Measurements from ENCODE around the gene C3orf20.
"Not testable (repeated sequence)": the region's sequence is repeated elsewhere in the genome, so short reads cannot be mapped to it uniquely, and the experiment has no call there.

C3orf20 gene

DNA sequence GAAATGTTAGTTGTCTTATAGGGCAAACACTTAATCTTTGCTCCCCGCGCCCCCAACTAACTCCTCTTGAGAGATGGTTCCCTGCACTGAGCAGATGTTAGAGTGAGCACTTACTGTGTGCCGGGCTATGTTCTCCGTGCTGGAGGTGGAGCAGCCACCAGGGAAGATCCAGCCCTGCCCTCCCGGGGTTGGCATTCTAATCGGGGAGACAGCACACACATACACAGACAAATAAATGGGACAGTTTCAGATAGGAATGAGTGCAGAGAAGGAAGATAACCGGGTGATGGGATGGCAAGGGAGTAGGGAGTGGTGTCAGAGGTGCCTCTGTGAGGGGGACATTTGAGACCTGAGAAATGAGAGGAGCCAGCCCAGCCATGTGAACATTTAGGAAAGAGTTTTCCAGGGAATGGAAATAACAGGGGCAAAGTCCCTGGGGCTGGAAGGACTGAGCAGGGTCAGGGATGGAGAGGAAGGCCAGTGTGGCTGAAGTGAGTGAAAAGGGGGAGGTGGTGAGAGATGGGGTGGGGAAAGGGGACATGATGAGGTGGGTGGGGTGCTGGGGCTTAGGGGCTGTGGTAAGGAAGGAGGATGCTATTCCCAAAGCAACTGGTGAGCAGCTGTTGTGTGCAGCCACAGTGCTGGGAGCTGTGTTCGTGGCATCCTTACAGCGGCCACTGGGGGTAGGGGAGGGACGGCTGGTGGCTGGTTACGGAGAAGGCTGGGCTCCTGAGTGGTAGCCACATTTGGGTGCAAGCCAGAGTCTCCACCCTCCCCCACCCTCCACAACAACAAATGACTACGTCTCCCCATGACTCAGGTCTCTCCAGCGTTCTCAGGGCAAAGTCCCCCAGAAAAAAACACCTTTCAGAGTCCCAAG is 128.4 kb downstream of the C3orf20 start:
- no peak overlapping the region for H3K27ac Mint-ChIP-seq
- DNase-seq, result no peak
- no peaks in the 10 kb centered on the region for H3K36me3 Mint-ChIP-seq
- peaks cover 31 to 50% of the 10 kb centered on the region in 2 donors for H3K27me3 Mint-ChIP-seq
- peaks cover 6 to 13% of the 10 kb centered on the region in 2 donors for H3K4me1 Mint-ChIP-seq
- ATAC-seq (replicated peaks), result no peak
- no peaks in the 10 kb centered on the region for H3K9me3 Mint-ChIP-seq
- no peak overlapping the region for H3K4me3 Mint-ChIP-seq

DNA sequence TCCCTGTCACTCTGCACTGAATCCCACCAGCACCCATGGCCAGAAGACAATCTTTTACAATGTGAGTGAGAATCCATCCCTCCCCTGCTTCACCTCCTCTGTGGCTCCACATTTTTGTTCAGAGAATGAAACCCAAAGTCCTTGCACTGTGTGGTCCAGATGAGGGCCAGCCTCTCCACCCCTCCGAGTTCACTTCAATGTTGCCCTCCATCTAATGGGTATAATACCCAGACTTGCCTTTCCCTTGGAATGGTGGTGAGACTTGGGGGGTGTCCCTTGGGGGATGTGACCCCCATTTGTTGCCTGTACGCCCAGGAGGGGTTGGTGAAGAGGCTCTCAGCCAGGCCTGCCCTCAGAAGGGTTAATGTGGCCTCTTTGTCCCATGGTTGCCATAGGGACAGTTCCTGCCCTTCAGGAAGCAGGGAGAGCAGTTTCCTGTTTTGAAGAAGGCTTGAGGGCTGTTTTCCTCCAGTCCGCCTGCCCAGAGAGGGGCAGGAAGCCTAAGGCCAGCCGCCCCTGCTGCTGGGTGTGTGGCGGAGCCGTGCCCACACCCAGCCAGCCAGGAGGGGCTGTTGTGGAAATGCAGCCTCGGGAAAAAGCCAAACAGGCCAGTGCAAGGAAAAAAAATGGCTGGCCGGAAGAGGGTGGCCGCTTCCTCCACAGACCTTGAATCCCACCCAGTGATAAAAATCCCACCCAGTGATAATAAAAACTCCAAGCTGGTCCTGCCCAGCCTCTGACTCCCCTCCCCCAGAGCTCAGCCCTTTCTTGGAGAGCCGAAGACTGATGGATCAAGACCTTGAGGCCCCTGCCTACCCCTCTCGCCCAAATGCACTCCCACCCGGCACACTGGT is 129.3 kb downstream of the C3orf20 start:
- DNase-seq (no peak), ATAC-seq (replicated peaks) (no peak)
- Mint-ChIP-seq H3K36me3 (no peaks in the 10 kb centered on the region), H3K4me3 (no peak overlapping the region), H3K27me3 (peaks cover 39 to 57% of the 10 kb centered on the region in 2 donors), H3K27ac (no peak overlapping the region), H3K9me3 (no peaks in the 10 kb centered on the region), H3K4me1 (peaks cover 6 to 13% of the 10 kb centered on the region in 2 donors)

DNA sequence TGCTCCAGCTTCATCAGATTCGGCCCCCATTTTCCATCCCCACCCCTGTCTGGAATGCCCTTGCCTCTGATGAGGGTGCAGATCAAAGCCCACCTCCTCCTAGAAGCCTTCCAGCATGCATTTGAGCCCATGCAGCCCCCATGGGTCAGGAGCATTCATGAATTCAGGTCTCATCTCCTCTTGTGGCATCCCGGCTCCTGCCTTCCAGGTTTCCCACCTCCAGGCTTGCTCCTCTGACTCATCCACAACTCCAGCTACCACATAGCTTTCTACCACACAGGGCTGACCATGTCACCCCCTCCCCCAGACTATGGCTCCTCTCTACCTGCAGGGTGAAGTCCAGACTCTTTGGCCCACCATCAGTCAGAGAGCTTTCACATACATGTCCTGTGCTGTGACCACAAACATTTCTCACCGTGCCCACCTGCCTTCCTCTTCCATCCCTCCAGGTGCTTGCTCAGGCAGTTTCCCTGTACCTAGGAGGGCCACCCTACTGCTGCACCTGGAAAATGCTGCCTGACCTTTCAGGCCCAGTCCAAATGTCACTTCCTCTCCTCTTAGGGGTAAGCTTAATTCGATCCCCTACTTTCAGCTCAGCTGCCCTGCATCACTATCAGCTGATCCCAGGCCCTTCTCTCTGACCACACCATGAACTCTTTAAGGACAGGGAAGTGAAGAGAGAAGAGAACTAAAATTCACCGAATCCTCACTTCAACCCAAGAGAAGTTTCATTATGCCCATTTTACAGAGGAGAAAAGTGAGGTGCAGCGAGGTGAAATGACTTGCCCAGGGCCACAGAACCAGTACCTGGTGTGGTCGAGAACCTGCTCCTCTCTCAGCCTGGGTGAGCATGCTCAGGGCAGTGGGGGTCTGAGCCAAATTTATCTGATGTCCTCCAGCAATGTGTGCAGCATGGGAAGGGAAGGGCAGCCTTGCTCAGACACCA is 130.2 kb downstream of the C3orf20 start:
- Mint-ChIP-seq H3K9me3 (no peaks in the 10 kb centered on the region), H3K36me3 (no peaks in the 10 kb centered on the region), H3K4me1 (peaks cover 6 to 13% of the 10 kb centered on the region in 2 donors), H3K27me3 (peaks cover 44 to 61% of the 10 kb centered on the region in 2 donors), H3K4me3 (no peak overlapping the region), H3K27ac (no peak overlapping the region)
- DNase-seq, result no peak
- ATAC-seq (replicated peaks), result no peak

DNA sequence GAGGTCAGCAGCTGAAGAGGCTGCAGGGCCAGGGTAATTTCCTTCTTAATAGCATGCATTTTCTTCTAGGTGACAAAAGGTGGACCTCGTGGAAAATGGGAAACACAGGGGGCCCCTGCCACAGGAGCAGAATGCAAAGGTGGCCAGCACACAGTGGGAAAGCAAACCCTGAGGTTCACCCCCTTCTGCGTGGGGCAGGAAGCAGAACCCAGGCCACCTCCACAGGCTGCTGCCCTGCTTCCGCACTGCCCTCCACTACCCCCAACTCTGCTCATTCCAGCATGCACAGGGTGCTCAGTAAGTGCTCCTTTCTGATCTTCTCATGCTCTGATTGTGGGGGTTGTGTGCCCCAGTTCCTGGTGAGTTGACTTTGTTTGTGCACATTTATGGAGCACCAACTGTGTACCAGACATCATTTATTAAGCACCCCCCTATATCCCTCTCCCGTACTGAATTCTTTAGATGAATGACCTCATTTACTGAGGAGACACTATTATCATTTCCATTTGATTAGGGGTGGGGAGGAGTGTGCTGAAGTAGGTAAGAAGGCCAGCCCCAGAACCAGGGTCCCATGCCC is 131.1 kb downstream of the C3orf20 start:
- Mint-ChIP-seq H3K27ac (no peak overlapping the region), H3K9me3 (no peaks in the 10 kb centered on the region), H3K36me3 (no peaks in the 10 kb centered on the region), H3K27me3 (peaks cover 46 to 59% of the 10 kb centered on the region in 2 donors), H3K4me3 (no peak overlapping the region), H3K4me1 (peaks cover 6 to 15% of the 10 kb centered on the region in 2 donors)
- ATAC-seq (replicated peaks) (no peak), DNase-seq (no peak)

DNA sequence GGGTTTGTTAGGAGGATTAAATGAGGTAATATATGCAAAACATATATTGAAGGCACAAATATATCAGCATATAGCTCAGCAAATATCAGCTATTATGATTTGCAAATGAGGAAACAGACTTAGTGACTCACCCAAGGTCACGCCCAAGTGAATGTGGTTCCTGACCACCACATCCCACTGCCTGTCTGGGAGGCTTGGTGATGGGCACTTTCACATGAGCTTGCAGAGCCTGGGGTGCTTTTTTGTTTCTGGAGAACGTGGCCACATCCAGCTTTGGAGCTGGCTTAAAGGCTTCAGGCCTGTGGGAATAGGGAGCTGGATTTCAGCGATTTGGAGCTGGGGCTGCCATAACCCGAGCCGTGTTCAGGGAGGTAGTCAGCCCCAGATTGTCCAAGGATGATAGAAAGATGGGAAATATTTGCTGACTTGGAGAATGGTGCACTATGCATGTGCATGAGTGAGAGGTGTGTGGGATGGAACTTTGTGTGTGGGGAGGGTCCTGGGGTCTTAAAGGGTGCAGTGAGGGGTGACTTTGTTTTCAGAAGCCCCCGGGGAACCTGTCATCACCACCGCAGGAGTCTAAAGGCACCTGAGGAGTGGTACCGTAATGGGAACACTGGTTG is 131.8 kb downstream of the C3orf20 start:
- DNase-seq, result peak; percentile 18
- H3K4me3 Mint-ChIP-seq, result no peak overlapping the region
- H3K27me3 Mint-ChIP-seq, result peaks cover 53 to 66% of the 10 kb centered on the region in 2 donors
- peak; percentile 87 to 89 for ATAC-seq (replicated peaks)
- H3K4me1 Mint-ChIP-seq, result peaks cover 11 to 20% of the 10 kb centered on the region in 2 donors
- H3K9me3 Mint-ChIP-seq, result no peaks in the 10 kb centered on the region
- no peaks in the 10 kb centered on the region for H3K36me3 Mint-ChIP-seq
- H3K27ac Mint-ChIP-seq, result peak overlapping the region; percentile 32

DNA sequence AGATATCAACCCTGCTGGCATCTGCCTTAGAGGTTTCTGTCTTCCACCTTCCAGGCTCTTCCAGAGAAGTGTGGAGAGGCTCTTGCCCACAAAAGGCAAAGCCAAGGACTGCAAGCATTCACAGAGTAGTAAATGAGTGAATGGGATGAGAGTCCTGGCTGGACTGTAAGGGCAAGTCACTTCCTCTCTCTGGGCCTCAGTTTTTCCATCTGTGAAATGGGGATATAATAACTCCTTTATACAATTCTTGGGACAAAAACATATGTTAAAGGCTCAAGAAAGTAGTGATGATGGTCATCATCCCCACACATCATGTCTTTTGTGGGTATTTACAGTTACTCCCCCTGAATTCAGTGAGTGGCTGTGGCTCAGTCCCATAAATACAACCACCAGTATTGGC is 133.1 kb downstream of the C3orf20 start:
- DNase-seq, result no peak
- H3K9me3 Mint-ChIP-seq, result no peaks in the 10 kb centered on the region
- H3K27ac Mint-ChIP-seq, result no peak overlapping the region
- peaks cover 63 to 77% of the 10 kb centered on the region in 2 donors for H3K27me3 Mint-ChIP-seq
- no peak for ATAC-seq (replicated peaks)
- peaks cover 11 to 20% of the 10 kb centered on the region in 2 donors for H3K4me1 Mint-ChIP-seq
- no peaks in the 10 kb centered on the region for H3K36me3 Mint-ChIP-seq
- H3K4me3 Mint-ChIP-seq, result no peak overlapping the region

DNA sequence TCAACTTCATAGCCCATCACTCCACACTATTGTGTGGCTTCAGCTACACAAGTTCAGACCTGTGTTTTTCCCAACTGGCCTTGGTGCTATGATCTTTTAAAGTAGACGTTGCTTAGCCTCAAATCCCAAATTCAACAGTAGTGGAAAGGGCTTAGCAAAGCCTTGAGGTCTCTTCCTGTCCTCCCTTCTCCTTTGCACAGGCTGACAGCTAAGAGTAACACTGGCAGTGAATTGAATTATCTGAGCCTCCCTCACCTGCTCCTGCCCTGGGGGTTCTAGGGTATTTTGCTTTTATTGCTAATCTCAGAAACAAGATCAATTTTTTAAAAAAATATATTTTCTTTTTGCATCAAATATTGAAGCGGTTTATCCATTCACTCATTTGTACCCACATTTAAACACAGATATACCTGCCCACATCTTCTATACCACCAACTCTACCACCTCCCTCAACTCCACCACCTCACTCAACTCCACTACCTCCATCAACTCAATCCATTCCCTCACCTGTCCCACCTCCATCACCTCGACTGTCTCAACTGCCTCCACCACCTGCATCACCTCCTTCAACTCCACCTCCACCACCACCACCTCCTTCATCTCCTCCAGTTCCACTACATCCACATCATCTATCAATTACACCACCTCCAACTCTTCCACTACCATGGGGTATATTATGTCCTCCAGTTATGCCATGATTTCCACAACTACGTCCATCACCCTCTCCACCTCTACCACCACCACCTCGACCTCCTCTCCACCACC is 133.7 kb downstream of the C3orf20 start:
- Mint-ChIP-seq H3K9me3 (no peaks in the 10 kb centered on the region), H3K4me3 (no peak overlapping the region), H3K4me1 (peaks cover 11 to 20% of the 10 kb centered on the region in 2 donors), H3K36me3 (no peaks in the 10 kb centered on the region), H3K27ac (no peak overlapping the region), H3K27me3 (peaks cover 65 to 77% of the 10 kb centered on the region in 2 donors)
- DNase-seq, result no peak
- ATAC-seq (replicated peaks), result no peak

DNA sequence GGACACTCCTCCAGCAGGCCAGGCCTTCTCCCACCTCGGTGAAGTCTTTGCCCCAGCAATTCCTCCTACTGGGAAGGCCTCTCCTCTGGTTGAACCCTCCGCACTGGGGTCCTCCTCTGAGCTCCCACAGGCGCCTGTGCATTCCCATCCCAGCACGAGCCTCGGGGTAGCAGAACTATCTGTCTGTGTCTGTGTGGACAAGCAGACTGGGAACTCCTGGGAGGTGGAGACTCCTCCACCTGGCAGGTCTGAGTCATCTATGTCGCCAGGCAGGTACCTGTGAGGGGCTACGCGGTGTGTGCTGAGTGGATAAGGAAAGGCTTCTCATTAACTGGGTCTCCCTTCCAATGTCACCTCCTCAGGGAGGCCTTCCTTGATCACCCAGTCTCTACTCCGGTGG is 134.7 kb downstream of the C3orf20 start:
- H3K27ac Mint-ChIP-seq; H3K9me3 Mint-ChIP-seq; ATAC-seq (replicated peaks); H3K36me3 Mint-ChIP-seq; DNase-seq; H3K4me3 Mint-ChIP-seq: not testable (repeated sequence)
- Mint-ChIP-seq H3K4me1 (peaks cover 11 to 20% of the 10 kb centered on the region in 2 donors), H3K27me3 (peaks cover 65 to 75% of the 10 kb centered on the region in 2 donors)

DNA sequence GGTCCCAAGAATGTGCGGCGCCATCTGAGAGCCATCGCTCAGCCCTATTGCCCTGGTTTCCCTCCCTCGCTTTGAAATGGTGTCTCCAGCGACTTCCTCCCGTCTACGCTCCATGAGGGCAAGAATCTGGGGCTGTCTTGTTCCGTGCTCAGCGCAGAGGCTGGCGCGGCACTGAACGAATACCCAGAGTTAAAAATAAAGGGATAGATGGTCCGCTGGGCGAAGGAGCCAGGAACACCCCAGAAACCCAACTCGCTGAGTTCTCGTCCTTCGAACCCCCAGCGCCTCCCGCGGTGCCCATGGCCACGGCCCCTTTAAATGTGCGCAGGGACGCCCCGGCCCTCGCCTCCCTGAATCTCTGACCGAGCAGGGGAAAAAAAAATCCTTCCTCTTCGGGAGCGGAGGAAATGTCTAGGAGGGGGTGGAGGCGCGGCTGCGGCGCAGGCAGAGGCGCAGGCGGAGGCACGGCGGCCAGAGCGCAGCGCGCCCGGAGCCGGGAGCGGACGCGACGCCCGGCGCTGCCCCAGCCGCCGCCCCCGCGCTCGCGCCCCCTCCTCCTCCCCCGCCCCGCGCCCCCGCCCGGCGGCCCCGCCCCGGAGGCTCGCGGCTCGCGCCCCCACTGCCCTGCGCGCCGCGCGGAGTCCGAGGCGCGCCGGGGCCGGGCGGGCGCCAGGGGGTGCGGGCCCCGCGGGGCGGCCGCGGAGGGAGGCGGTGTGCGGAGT is 135.3 kb downstream of the C3orf20 start:
- DNase-seq, result no peak
- H3K9me3 Mint-ChIP-seq, result no peaks in the 10 kb centered on the region
- H3K4me3 Mint-ChIP-seq, result no peak overlapping the region
- H3K36me3 Mint-ChIP-seq, result no peaks in the 10 kb centered on the region
- H3K4me1 Mint-ChIP-seq, result peaks cover 9 to 17% of the 10 kb centered on the region in 2 donors
- ATAC-seq (replicated peaks), result no peak
- H3K27me3 Mint-ChIP-seq, result peaks cover 65 to 75% of the 10 kb centered on the region in 2 donors
- no peak overlapping the region for H3K27ac Mint-ChIP-seq

DNA sequence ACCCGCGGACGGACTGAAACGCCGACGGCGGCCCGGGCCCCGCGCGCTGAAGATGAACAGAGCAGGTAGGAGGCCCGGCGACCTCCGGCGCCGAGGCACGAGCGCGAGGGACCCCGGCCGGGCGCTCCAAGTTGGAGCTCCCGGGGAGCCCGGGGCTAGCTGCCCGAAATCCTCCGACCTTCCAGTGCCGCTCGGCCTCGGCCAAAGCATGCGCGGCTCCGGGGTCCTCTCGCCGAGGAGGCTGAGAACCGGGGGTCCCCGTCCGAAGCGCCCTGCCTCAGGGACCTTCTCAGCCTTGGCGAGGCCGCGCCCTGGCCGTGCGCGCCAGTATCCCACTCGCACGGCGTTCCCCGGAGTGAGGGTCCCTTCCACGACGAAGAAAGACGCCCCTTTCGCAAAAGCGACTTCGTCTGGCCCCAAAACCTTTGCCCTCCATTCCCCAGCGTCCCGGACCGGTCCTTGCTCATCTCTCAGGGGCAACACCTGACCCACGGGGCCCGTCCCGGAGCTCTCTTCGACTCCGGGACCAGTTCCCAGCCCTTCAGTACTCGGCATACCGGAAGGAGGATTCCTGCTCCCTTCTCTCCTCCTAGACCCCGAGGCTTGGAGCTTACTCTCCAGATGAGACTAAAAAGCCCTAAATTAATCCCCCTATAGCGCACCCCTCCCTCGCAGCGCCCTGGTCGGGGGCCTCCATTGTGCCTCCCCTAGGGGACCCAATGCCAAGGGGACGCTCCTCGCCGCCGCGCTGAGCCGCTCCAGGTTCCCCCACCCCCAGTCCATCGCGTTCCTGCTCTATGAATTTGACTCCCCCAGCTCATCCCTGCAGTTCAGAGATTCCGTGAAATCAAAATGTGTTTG is 136.1 kb downstream of the C3orf20 start:
- H3K4me3 Mint-ChIP-seq, result peak overlapping the region; percentile 25 to 31
- DNase-seq, result no peak
- peaks cover 67 to 73% of the 10 kb centered on the region in 2 donors for H3K27me3 Mint-ChIP-seq
- H3K4me1 Mint-ChIP-seq, result peaks cover 9 to 14% of the 10 kb centered on the region in 2 donors
- H3K27ac Mint-ChIP-seq, result no peak overlapping the region
- no peaks in the 10 kb centered on the region for H3K36me3 Mint-ChIP-seq
- no peak for ATAC-seq (replicated peaks)
- no peaks in the 10 kb centered on the region for H3K9me3 Mint-ChIP-seq

DNA sequence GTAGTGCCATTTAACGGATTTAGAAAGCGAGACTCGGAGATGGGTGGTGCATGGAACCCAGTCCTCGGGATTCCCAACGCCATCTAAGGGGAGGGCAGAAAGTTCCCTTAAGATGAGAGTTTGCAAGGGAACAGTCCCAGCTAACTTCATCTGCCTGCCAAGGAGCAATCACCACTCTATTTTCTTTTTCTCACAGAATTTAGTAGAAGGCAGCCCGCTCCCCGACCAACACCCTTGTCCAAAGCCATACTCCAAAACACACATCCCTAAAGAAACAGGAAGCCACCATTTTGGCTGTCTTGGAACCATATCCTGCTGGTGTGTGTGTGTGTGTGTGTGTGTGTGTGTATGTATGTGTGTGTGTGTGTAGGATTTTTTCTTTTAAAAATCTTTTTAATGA is 136.7 kb downstream of the C3orf20 start:
- Mint-ChIP-seq H3K27me3 (peaks cover 68% of the 10 kb centered on the region in 2 donors), H3K36me3 (no peaks in the 10 kb centered on the region), H3K4me1 (peaks cover 8 to 13% of the 10 kb centered on the region in 2 donors), H3K9me3 (no peaks in the 10 kb centered on the region), H3K27ac (no peak overlapping the region), H3K4me3 (no peak overlapping the region)
- ATAC-seq (replicated peaks), result no peak
- no peak for DNase-seq
